Measurements from ENCODE around the gene TTC34.

- TF ChIP-seq, protein P1, sequence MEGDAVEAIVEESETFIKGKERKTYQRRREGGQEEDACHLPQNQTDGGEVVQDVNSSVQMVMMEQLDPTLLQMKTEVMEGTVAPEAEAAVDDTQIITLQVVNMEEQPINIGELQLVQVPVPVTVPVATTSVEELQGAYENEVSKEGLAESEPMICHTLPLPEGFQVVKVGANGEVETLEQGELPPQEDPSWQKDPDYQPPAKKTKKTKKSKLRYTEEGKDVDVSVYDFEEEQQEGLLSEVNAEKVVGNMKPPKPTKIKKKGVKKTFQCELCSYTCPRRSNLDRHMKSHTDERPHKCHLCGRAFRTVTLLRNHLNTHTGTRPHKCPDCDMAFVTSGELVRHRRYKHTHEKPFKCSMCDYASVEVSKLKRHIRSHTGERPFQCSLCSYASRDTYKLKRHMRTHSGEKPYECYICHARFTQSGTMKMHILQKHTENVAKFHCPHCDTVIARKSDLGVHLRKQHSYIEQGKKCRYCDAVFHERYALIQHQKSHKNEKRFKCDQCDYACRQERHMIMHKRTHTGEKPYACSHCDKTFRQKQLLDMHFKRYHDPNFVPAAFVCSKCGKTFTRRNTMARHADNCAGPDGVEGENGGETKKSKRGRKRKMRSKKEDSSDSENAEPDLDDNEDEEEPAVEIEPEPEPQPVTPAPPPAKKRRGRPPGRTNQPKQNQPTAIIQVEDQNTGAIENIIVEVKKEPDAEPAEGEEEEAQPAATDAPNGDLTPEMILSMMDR (IDR thresholded peaks at IDR 0.05) = no peak
- no peak for TF ChIP-seq EP300 (IDR thresholded peaks at IDR 0.05)
Observed at GRCh38 chr1:2781627-2782026, 19.9 kb downstream of the TTC34 start.
